HG02943 (cell line): Measurements from ENCODE around the gene ZFP14.

Source experiments
- ATAC-seq: cut with Tn5 transposase; IDR thresholded peaks from one replicate; pipeline ENCODE4 v1.9.1; 2021; ENCODE audit warnings: mild to moderate bottlenecking, low read depth, moderate library complexity; ENCODE audit not compliant: unreplicated experiment

ZFP14 gene

DNA sequence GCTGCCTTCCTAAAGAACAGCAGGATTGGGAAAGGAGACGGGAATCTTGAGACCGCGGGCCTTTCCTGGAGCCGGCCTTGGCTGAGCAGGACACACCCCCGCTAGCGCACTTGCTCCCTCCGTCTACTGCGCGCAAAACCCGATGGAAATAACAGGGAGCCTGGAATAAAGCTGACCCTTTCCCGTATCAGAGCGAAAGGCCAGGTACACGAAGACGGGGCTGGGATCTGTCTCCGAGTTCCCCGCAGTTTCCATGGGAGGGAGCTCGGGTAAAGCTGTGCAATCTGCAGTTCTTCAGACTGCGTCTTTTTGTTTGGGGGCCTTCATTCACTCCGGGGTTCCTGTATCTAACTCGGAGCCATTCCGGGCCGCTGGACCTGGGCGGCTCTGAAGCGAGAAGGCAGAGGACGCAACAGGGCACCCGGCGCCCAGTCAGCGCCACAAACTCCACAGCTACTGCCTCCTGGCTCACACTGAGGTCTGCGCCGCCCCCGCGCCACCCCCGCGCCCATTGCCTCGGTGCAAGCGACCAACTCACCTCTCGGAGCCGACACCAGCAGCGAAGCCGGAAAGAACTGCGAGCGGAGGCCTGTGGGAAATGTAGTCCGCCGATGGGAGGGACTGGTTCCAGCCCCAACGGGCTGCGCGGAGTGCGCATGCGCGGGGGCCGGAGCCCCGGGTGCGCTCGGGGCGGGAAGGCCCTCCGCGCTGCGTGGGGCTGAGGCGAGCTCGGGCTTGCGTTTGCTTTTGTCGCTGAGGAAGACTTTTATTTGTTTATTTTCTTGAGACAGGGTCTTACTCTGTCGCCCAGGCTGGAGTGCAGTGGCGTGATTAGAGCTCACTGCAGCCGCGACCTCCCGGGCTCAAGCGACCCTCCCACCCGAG is at the start of gene ZFP14:
ZFP14 (minus strand) TSS at position 577 of the 885 bp plus-strand sequence. CDS start 11,309 bp downstream, outside the sequence.
- peak; percentile 87 for ATAC-seq

DNA sequence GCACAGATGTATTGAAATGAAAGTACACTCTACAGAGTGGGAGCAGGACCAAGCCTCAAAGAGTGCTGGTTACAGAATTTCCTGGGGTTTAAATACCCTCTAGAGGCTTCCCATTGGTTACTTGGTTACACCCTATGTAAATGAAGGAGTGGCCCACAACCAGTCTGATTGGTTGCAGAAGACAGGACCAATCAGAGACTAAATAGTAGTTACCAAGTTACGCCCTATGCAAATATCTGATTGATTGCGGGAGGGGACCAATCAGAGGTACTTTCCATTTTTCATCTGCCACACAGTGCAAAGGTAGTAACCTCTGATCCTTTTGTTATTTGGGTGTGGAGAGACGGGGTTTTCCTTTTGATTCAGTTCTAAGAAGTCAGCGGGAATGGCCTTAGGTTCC is 44.9 kb upstream of the ZFP14 start:
- no peak for ATAC-seq

DNA sequence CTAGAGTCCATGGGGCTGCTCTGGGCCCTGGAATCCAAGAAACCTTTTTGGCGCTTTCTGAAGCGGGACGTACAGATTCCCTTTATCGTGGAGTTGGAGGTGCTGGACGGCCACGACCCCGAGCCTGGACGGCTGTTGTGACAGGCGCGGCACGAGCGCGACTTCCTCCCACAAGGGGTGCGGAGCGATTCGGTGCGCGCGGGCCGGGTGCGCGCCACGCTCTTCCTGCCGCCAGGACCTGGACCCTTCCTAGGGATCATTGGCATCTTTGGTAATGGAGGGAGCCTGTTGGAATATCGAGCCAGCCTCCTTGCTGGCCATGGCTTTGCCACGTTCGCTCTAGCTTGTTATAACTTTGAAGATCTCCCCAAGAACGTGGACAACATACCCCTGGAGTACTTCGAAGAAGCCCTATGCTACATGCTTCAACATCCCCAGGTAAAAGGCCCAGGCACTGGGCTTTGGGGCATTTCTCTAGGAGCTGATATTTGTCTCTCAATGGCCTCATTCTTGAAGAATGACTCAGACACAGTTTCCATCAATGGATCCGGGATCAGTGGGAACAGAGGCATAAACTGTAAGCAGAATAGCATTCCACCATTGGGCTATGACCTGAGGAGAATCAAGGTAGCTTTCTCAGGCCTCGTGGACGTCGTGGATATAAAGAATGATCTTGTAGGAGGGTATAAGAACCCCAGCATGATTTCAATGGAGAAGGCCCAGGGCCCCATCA is 42.9 kb upstream of the ZFP14 start:
- ATAC-seq: no peak

DNA sequence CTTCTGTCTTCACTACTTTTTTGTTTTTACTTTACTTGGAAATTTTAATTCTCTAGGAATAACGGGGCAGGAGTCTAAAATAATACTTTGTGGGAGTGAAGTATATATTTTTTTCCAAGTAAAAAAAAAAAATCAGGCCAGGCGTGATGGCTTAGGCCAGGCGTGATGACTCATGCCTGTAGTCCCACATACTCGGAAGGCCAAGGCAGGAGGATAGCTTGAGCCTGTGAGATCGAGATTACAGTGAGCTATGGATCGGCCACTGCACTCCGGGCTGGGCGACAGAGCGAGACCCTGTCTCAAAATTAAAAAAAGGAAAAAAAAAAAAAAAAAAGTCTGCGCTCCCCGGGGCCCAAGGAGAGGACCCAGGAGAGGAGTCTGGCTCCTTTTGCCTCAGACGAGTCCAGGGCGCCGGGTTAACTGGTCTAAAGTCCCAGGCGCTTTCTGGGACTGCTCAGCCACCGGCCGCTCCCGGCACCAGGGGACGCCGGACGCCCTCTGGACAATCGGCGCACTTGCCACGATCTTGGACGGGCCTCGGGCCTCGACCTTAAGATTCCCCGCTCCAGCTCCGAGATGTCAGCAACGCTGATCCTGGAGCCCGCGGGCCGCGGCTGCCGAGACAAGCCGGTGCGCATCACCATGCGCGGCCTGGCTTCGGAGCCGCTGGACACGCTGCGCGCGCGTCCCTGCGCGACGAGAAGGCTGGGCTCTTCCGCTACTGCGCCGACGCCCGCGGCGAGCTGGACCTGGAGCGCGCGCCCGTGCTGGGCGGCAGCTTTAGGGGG is 42.2 kb upstream of the ZFP14 start:
- no peak for ATAC-seq

DNA sequence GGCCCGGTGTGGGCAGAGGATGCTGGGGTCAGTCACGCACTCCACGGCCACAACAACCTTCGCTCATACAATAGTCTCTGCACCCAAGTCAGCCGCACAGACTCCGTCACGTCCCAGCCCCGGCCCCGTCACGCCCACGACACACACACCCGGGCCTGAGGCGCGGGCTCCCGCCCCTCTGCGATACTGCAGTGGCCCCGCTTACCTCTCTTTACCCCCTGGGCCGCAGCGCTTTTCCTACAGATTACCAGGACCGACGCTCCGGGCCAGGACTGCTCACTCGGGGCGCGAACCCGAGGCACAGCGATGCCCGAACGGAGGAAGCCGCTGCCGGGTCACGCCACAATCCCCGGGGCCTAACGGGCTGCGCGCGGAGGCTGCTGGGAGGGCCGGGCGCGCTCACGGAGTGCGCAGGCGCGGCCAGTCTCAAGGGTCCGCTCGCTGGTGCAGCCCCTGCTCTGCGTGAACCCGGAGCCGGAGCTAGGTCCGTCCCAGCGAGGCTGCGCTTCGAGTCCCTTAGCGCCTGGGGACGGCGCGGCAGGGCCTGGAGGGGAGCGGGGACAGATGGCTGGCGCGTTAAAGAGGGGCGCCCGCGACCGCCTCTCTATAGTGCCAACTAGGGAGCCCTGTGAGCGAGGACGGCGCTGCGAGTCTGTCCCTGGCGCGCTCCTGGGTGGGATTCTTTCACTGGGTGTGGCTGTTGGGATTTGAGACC is 39.4 kb upstream of the ZFP14 start, which contains the start of gene ZFP82:
ZFP82 (minus strand) TSS at position 358 of the 715 bp plus-strand sequence. CDS start 8,855 bp downstream, outside the sequence.
- peak; percentile 66 for ATAC-seq

DNA sequence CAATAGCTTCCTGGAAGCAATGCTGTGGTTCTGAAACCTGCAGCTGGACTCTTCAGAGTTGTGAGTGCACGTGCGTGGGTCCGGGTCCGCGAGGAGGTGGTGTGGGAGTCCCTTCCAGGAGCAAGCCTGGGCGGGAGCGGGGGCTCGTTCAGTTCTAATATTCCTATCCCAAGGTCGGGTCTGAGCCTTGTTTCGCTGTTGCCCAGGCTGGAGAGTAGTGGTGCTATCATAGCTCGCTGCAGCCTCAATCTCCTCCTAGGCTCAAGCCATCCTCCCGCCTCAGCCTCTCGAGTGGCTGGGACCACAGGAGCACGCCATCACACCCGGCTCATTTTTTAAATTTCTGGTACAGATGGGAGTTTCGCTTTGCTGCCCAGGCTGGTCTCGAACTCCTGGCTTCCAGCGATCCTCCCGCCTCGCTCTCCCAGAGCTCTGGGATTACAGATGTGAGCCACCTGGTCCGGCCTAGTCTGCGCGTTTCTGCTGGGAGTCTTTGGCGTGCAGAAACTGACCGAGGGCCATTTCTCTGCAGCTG is 38.8 kb upstream of the ZFP14 start:
- ATAC-seq: no peak

DNA sequence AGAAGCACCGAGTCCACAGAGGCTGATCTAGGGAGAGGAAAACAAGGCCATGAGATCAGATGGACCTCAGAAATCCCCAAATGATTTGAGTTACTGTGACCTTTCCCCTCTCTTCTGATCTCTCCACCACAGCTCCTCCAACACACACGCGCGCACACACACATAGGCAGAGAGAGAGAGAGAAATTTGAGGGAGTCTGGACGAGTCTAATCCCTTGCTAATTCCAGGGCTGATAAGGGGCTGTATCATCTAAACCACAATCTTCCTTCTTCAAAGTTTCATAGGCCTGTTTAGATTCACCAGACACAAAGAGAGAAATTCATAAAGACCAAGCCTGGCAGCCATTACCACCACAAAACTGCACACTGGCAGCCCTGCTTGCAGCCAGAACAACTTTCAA is 30.8 kb upstream of the ZFP14 start:
- ATAC-seq: no peak

DNA sequence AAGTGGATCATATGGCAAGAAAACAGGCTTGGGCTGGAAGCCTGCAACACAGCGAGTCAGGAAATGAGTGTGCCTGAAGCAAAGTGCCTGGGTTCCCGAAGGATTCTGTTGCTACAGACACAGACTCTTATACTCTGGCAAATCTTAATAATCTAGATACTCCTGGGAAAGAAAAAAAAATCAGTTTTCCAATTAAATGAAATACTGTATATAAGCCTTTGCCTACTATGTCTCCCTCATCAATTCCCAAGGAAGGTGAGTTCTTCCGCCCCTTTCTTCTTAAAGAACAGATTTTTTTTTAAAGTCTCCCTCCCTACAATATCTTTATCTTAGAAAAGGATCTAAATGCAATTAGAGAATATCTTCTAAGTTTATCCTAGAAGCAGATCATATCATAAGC is 29.1 kb upstream of the ZFP14 start:
- no peak for ATAC-seq

DNA sequence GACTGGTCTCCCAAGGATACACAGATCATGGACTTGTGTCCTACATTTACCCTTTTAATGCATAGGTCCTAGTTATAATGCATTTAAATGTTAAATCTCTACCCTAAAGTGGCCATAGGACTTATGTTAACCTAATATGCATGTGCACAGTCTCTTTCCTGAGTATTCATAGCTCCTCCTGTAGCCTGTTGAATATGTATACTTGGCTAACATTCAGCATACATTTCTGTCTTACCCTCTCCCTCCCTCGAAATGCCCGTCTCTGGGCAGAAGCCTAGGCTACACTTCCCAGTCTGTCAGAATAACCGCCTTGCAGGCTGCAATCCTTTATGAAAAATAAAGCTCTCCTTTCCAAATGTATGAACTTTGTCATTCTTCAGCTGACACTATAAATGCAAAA is 25.5 kb upstream of the ZFP14 start:
- ATAC-seq: no peak

DNA sequence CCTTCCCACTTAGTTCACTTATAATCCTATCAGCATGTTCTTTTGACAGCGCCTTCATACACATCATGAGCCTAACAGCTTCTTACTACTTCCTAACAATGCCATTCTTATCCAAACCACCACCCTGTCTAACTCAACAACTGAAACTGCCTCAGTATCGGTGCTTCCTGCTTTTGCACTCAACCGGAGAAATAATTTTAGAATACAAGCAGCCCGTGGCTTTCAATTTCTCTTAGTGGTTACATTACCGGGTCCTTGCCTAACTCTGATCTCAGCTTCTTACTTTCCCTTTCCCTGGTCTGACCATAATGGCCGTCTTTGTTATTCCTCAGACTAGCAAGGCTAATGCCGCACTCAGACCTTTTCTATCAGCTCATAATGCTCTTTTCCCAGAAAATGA is 22.5 kb upstream of the ZFP14 start:
- no peak for ATAC-seq

DNA sequence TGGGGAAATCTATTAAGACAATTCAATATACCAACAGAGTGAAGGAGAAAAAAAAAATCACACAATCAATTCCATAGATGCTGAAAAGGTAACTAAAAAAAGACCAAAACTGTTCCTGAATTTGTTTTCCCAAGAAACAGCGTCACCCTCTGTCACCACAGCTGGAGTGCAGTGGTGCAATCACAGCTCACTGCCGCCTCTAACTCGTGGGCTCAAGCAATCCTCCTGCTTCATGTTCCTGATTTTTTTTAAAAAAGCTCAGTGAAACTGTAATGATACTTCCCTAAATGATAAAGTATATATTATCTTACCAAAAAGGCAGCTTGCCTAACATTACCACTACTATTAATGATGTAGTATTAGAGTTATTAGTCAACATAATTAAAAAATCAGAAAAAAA is 19.6 kb upstream of the ZFP14 start:
- ATAC-seq: no peak

DNA sequence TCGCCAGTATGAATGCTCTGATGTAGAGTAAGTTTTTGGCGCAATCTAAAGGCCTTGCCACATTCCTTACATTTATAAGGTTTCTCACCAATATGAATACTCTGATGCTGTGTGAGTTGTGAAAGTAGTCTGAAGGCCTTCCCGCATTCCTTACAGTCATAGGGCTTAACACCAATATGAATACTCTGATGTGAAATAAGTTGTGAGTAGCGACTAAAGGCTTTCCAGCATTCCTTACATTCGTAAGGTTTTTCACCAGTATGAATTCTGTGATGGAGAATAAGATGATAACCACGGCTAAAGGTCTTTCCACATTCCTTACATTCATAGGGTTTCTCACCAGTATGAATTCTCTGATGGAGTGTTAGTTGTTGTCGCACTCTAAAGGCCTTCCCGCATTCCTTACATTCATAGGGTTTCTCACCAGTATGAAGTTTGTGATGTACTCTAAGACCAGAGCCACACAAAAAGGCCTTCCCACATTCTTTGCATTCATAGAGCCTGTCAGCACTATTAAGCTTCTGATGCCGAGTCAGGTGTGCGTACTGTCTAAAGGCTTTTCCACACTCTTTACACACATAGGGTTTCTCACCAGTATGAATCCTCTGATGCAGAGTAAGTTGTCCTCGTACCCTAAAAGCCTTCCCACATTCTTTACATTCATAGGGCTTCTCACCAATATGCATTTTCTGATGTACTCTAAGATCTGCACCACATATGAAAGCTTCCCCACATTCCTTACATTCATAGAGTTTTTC is 14.1 kb upstream of the ZFP14 start:
- ATAC-seq: no peak

DNA sequence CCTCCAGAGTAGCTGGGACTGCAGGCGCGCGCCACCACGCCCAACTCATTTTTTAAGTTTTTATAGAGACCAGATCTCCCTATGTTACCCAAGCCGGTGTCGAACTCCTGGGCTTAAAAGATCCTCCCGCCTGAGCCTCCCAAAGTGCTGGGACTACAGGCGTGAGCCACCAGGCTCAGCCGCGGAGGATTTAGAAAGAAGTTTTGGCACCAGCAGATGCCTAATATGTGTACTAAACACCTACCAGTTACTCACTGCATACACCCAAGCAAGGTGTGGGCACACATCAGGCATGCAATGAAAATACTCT is 464 bp upstream of the ZFP14 start:
- no peak for ATAC-seq

DNA sequence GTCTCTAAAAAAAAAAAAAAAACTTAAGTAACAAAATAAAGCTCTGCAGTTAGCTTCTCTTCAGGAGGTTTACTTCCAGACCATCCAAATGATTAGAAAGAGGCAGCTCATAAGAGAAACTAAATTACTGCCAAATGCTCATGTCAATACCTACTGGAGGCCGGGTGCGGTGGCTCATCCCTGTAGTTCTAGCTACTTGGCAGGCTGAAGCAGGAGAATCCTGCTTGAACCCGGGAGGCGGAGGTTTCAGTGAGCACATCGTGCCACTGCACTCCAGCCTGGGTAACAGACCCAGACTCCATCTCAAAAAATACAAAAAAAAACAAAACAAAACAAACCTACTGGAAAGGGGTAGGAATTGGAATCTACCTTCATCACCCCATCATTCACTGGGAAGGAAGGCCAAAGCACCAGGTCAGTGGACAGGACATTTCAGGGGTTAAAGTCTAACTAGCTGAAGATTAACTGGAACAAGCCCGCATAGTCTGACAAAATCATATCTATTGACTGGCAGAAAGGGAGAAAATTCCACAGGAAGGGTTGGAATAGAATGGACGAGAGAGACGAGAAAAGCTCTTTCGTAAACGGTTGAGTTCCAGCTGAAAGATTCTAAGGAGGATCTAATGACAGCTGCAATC is 1.3 kb downstream of the ZFP14 start:
- ATAC-seq: no peak

DNA sequence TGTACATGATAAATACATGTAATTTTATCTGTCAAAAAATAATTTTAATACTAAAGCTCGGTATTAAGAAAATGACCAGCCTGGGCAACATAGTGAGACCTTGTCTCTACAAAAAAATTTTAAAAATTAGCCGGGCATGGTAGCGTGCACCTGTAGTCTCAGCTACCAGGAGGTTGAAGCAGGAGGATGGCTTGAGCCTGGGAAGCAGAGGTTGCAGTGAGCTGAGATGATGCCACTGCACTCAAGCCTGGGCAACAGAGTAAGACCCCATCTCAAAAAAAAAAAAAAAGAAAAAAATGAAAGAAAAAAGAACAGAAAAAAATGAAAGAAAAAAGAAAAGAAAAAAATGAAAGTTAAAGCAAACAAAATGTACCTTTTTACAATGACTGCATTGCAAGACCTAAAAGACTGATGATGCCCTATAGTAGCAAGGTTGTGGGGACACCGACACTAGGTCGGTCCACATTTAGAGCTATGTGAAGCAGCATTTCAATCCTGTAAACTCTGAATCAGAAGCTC is 5.3 kb downstream of the ZFP14 start:
- no peak for ATAC-seq

DNA sequence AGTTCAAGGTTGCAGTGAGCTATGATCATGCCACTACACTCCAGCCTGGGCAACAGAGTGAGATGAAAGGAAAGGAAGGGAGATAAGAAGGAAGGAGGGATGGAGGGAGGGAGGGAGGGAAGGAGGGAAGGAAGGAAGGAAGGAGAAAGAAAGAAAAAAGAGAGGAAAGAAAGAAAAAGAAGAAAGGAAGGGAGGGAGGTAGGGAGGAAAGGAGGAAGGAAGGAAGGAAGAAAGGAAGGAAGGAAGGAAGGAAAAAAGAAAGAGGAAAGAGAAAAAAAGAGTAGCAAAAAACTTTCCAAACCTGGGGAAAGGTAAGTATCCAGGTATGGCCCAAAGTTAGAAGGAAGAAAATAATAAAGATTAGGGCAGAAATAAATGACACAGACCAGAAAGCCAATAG is 7.1 kb downstream of the ZFP14 start:
- ATAC-seq: no peak

DNA sequence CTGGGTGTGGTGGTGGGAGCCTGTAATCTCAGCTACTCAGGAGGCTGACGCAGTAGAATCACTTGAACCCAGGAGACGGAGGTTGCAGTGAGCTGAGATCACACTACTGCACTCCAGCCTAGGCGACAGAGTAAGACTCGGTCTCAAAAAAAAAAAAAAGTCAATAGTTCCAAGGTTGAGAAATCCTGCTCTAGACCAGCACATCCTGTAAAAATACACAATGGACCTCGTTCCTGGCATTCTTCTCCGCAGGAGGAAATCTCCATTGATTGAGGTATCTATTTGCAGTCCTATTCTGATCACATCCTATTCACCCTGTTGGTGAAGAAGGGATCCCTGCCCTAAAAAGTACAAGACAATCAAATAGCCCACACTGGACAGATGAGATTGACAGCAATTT is 15.2 kb downstream of the ZFP14 start:
- ATAC-seq: no peak

DNA sequence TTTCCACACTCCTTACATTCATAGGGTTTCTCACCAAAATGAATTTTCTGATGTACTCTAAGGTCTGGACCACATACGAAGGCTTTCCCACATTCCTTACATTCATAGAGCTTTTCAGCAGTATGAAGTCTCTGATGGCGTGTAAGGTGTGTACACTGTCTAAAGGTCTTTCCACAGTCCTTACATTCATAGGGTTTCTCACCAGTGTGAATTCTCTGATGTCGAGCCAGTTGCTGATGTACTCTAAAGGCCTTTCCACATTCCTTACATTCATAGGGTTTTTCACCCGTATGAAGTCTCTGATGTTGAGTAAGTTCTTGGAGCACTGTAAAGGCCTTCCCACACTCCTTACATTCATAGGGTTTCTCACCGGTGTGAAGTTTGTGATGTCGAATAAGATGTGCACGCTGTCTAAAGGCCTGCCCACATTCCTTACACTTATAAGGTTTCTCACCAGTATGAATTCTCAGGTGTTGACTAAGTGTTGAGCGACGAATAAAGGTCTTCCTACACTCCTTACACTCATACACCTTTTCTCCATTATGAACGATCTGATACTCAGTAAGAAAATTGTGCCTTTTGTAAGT is 38.1 kb downstream of the ZFP14 start:
- ATAC-seq: no peak
